VCaP (cell line): ENCODE results near the gene TLE1.

ENCODE experiments used
- H3K27ac ChIP-seq: fragments of 450-650 bp; 2 replicates; pipeline ENCODE4 v1.5.1; 2017
- TF ChIP-seq, protein P1 (sequence below): fragments of 450-650 bp; conservative IDR thresholded peaks from 2 replicates; pipeline ENCODE4 v1.5.1; 2017; ENCODE audit warnings: mild to moderate bottlenecking, moderate library complexity

Gene TLE1

DNA sequence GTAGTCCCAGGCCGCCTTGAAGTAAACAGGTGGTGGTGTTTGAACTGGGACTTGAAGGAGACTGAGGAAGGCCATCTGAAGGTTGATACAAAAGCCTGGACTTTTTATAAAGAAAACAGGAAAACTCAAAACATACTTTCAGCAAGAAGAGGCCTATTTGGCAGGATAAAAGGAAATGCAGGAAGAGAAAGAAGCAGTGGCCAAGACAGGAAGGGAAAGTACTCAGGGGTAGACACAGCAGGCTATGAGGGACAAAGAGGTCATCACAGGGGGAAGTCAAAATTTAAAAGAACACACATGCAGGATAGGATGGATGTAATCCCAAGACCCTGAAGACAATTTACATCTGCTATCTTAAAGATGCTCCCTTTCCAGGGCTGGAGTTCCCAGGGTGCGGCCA is 13.0 kb downstream of the TLE1 start:
- TF ChIP-seq, protein P1, sequence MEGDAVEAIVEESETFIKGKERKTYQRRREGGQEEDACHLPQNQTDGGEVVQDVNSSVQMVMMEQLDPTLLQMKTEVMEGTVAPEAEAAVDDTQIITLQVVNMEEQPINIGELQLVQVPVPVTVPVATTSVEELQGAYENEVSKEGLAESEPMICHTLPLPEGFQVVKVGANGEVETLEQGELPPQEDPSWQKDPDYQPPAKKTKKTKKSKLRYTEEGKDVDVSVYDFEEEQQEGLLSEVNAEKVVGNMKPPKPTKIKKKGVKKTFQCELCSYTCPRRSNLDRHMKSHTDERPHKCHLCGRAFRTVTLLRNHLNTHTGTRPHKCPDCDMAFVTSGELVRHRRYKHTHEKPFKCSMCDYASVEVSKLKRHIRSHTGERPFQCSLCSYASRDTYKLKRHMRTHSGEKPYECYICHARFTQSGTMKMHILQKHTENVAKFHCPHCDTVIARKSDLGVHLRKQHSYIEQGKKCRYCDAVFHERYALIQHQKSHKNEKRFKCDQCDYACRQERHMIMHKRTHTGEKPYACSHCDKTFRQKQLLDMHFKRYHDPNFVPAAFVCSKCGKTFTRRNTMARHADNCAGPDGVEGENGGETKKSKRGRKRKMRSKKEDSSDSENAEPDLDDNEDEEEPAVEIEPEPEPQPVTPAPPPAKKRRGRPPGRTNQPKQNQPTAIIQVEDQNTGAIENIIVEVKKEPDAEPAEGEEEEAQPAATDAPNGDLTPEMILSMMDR: no peak
- no peak overlapping the region for H3K27ac ChIP-seq

DNA sequence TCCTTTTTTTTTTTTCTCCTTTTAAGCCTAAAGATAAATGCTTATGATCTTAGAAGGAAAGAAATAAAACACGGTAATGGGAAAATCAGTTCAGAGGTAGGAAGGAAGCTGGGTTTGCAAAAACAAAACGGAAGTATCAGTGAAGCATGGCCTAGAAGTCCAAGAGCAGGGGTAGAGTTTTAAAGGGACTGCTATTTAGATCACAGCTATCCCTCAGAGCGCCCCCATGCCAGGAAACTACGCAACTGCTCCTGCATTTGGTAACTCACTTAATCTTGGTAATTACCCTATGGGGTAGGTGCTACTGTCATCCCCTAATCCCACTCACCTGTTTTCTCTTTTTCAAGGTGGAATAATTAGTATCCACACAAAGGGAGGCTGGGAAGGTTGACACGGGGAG is 16.0 kb downstream of the TLE1 start:
- TF ChIP-seq, protein P1: no peak
- H3K27ac ChIP-seq: no peak overlapping the region

DNA sequence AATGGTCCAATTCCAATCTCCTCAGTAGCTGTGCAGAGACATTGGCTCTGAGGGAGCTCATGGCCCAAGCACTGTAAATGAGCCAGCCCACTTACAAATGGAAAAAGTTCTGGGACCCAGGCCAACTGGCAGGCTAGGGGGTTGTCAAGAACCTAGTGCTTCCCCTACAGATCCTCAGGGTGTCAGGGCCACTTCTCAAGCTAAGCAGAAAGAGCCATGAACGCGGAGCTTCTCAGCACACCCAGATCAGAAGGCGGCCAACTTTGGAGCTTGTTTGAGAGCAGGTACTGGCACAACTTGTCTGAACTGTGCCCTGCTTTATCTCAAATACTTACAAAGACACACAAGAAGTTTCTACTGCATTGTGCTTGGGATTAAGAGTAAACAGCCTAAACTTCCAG is 17.5 kb downstream of the TLE1 start:
- TF ChIP-seq, protein P1: no peak
- H3K27ac ChIP-seq: no peak overlapping the region

DNA sequence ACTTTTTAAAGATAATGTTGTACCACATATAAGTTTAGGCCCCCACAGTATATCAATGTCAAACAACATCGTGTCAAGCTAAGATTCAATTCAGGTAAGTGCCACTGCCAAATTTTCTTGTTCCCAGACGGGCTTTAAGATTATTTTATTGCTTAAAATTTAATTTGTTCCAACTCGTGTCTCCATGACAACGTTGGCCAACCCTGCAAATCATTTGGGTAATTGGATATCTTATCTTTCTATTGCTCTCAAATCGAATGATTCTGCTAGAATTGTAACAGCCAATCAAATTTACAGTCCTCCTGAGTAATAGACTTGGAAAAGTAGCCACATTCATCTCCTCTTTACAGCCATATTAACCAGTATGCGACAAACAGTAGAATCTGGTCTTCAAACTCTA is 19.5 kb downstream of the TLE1 start:
- no peak overlapping the region for H3K27ac ChIP-seq
- TF ChIP-seq, protein P1: no peak

DNA sequence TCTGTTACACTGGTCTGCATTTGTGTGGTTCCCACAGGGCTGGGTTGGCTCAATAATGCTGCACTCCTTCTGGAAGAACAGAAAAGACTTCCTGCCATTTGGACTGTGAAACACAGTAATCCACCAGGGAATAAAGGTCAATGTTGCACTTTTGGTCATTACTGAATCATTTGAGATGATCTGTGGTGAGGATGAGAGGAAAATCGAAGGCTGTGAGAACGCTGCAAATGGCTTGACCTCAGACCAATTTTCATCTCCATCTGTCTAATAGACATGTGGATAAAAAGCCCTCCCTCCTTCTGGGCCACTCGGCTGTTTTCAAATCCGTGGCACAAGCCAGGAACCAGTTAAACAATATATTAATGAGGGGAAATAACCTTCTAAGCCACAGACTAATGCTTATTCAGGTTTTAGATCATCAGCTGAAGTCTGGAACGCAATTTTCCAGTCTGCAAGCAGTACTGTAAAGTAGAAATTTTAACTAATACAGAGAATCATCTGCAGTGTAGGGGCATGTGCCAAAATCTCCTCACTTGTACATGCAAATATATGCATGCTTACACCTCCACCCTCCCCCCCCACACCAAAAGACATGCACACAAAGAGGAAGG is 20.2 kb downstream of the TLE1 start:
- H3K27ac ChIP-seq: no peak overlapping the region
- TF ChIP-seq, protein P1: no peak

DNA sequence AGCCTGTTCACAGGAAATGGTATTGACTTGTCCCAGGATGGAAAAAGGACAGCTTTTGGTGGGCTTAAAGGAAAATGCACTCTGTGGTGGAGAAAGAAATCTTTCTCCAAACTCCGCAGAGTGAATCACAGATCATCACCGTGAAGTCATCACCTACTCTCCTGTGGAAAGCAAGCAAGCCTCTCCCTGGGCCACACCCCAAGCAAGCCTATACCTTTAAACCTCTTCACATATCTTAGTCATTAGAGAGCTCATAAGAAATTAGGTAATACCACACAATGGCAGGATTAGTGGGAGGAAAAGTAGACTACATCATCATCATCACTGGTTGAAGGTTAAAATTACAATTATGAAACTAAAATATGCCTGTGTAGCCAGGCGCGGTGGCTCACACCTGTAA is 23.2 kb downstream of the TLE1 start:
- no peak overlapping the region for H3K27ac ChIP-seq

DNA sequence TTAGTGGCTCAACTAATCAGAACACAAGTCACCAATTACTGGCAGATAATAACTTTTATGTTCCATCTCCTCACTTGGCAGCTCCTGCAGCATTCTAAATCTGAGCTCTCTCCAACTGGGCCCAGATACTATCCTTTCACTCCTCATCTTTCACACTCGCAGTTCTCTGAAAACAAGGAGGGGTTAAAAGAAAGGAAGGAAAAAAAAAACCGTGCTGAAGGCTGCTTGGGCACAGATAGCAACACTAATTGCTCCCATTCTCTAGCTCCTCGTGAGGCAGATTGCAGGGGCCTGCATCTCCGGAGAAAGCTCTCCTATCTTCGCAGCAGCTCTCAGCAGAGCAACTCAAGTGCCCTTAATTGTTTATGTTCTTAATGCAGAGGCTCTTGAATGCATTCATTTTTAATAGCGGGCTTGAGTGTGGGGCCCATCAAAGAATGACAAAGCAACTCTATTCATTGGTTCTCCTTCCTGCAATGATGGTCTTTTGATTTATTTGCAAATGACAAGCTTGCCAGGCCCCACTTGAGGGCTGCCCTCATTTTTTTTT is 23.9 kb downstream of the TLE1 start:
- H3K27ac ChIP-seq: no peak overlapping the region

More for the DNA sequence above, 23.2 kb downstream of the TLE1 start:
- TF ChIP-seq, protein P1: no peak

More for the DNA sequence above, 23.9 kb downstream of the TLE1 start:
- TF ChIP-seq, protein P1: no peak
